Nephron progenitor cell (in vitro differentiated cells): ENCODE data around the gene HYI.

Source experiments
- DNase-seq: peaks from one replicate; pipeline ENCODE4 v3.0.0; 2021
- H3K27ac Mint-ChIP-seq: 2 replicates; pipeline ENCODE4 v1.8.0; 2021; ENCODE audit warnings: mild to moderate bottlenecking, moderate library complexity, mixed read lengths
- H3K27me3 Mint-ChIP-seq: 2 replicates; pipeline ENCODE4 v1.8.0; 2021; ENCODE audit warnings: mild to moderate bottlenecking, low read depth, mixed read lengths; ENCODE audit not compliant: poor library complexity
- H3K36me3 Mint-ChIP-seq: 2 replicates; pipeline ENCODE4 v1.8.0; 2021; ENCODE audit warnings: low read depth, mixed read lengths
- H3K4me1 Mint-ChIP-seq: 2 replicates; pipeline ENCODE4 v1.8.0; 2021; ENCODE audit warnings: mixed read lengths
- H3K4me3 Mint-ChIP-seq: 2 replicates; pipeline ENCODE4 v1.8.0; 2021; ENCODE audit warnings: mild to moderate bottlenecking, moderate library complexity, mixed read lengths
- H3K9me3 Mint-ChIP-seq: 2 replicates; pipeline ENCODE4 v1.8.0; 2021; ENCODE audit warnings: mild to moderate bottlenecking, moderate library complexity, mixed read lengths
- CTCF ChIP-seq: fragments of 200-600 bp; sonication (generic); IDR thresholded peaks from 2 replicates; pipeline ENCODE4 v1.5.0; 2021; ENCODE audit warnings: antibody characterized with exemption

HYI gene

DNA sequence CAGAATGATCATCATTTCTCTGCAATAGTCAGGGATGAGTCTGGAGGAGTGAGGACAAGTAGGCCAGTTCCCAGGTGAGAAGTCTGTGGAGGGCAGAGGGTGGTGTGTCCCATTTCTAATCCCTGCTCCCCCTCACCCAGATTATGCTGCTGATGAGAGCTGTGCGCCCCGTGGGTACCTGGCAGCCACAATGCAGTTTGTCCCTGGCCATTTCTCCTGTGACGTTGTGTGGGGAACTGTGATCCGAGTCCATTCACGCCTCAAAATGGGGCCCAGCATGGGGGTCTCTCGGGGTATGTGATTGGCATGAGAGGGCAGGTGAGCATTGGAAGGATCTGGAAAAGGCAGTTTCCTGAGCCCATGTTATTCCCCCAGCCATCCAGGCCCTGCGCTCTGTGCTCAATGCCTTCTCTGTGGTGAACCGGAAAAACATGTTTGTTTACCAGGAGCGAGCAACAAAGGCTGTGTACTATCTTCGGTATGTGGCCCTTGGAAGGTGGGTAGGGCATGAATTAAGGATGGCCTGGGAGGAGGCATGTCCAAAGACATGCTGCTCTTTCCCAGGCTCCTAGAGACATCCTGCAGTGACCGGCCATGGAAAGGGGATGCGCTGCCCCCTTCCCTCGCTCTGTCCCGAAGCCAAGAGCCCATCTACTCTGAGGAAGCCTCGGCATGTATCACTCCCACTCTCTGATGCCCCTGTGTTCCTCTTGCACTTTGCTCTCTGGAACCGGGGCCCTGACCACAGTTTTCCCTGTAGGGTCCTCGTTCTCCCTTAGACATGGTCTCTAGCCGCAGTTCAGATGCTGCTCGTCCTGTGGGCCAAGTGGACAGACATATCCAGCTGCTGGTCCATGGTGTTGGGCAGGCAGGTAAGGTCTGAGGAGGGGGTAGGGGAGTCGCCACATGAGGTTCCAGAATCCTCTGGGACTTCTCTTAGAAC is 16.4 kb downstream of the HYI start:
- Mint-ChIP-seq H3K4me3 (no peak overlapping the region), H3K9me3 (no peaks in the 10 kb centered on the region), H3K27me3 (peaks cover 4% of the 10 kb centered on the region), H3K27ac (peak overlapping the region; percentile 62), H3K36me3 (peaks cover 27% of the 10 kb centered on the region), H3K4me1 (peaks cover 14% of the 10 kb centered on the region)
- no peak for DNase-seq
- TF ChIP-seq CTCF, result no peak

GRCh38 chr1:43436371-43436770 is 17.4 kb downstream of the HYI start:
- Mint-ChIP-seq H3K27me3 (peaks cover 4% of the 10 kb centered on the region), H3K4me1 (peaks cover 14% of the 10 kb centered on the region), H3K27ac (peak overlapping the region; percentile 37), H3K4me3 (no peak overlapping the region), H3K36me3 (peaks cover 30% of the 10 kb centered on the region), H3K9me3 (no peaks in the 10 kb centered on the region)
- TF ChIP-seq CTCF, result no peak
- no peak for DNase-seq

DNA sequence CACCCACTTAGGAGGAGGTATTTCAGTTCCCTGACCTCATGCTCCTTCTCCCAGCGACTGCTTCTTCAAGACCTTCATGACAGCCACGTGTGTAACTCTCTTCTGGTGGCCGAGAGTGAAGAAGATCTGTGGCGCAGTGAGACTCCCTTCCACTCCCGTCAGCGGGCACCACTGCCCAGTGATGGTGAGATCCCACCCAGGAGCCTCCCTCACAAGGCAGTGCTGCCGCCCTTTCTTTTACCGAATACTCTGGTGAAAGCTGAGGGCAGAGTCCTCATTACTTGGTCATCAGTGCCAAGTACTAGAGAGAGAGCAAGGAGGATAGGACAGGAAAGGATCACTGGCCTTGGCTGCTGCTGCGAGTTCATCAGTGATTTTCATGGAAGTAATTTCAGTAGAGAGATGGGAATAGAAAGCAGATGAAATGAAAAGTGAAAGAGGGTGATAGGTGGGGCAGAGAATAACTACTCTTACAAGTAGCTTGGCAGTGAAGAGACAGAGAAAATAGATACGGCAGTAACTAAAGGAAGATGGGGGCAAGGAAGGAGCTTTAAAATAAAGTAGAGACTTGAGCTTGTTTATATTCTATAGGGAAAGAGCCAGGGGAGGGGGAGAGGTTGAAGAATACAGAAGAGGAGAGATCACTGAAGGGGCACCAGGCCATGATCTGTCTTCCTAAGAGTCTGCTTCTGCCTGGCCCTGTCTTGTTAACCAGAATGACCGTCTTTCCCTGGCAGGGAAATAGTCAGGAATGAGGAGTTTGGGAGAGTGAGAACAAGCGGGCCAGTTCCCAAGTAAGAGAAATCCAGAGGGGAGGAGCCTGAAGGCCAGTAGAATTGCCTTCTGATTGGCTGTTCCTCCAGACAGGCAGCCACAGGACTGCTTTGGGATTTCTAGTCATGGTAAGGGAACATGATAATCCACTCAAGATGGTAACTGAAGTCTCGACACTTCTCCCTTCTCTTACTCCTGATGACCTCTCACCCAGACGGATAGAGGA is 18.3 kb downstream of the HYI start:
- H3K27ac Mint-ChIP-seq, result peak overlapping the region; percentile 37
- H3K9me3 Mint-ChIP-seq, result no peaks in the 10 kb centered on the region
- peaks cover 30% of the 10 kb centered on the region for H3K36me3 Mint-ChIP-seq
- no peak for DNase-seq
- H3K4me3 Mint-ChIP-seq, result no peak overlapping the region
- H3K4me1 Mint-ChIP-seq, result peaks cover 14% of the 10 kb centered on the region
- peaks cover 4% of the 10 kb centered on the region for H3K27me3 Mint-ChIP-seq
- no peak for TF ChIP-seq CTCF

DNA sequence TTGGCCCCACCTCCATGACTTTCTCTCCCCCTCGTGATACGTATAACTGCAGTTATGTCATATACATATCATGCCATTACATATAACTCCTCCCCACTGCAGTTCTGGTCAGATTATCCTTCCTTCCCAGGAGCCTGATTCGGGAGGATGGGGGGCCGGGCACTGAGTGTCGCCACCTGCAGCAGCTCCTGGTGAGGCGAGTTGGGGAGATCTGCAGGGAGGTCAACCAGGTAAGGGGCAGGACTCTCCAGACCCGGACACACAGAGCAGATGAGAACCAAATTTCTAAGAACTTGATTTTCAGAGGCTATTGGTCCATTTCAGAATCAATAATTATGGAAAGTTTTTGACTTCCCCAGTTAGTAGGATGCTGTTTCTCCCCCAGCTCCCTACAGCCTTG is 19.5 kb downstream of the HYI start:
- Mint-ChIP-seq H3K4me3 (no peak overlapping the region), H3K27ac (no peak overlapping the region), H3K36me3 (peaks cover 39% of the 10 kb centered on the region), H3K9me3 (no peaks in the 10 kb centered on the region), H3K27me3 (peaks cover 4% of the 10 kb centered on the region), H3K4me1 (peaks cover 14% of the 10 kb centered on the region)
- DNase-seq, result no peak
- no peak for TF ChIP-seq CTCF

GRCh38 chr1:43432907-43433306 is 20.8 kb downstream of the HYI start:
- peaks cover 14% of the 10 kb centered on the region for H3K4me1 Mint-ChIP-seq
- H3K36me3 Mint-ChIP-seq, result peaks cover 37% of the 10 kb centered on the region
- no peak overlapping the region for H3K4me3 Mint-ChIP-seq
- no peak for TF ChIP-seq CTCF
- no peak overlapping the region for H3K27ac Mint-ChIP-seq
- H3K27me3 Mint-ChIP-seq, result no peaks in the 10 kb centered on the region
- DNase-seq, result no peak
- H3K9me3 Mint-ChIP-seq, result no peaks in the 10 kb centered on the region
